Stimulated activated CD4-positive, alpha-beta T cell treated with anti-CD3 and anti-CD28 coated beads, Interleukin-12 subunit alpha, Interleukin-12 subunit beta, amount 100 ng/mL, for 48 hours (primary cell): ENCODE data around the gene CEBPZ.
A peak's percentile ranks its signal among the peaks of the same experiment; 100 is the strongest.

Experiments used
- DNase-seq, 3 donors: peaks; one replicate each; pipeline ENCODE4 v3.0.0-alpha.2; 2020; ENCODE audit warnings: low read depth in 2 of 3, low spot score in 1 of 3

The CEBPZ gene

GRCh38 chr2:37180640-37181039 lies 50.8 kb downstream of the CEBPZ start:
- DNase-seq = no peak

GRCh38 chr2:37180006-37180639 lies 51.3 kb downstream of the CEBPZ start:
- DNase-seq = no peak

- no peak for DNase-seq
These were observed 57.7 kb downstream of the CEBPZ start for GRCh38 chr2:37173741-37174140.

GRCh38 chr2:37171624-37171950 lies 59.8 kb downstream of the CEBPZ start:
- no peak for DNase-seq

GRCh38 chr2:37168217-37168981 lies 63.0 kb downstream of the CEBPZ start:
- peak in 1 of 3 donors; percentile 41 for DNase-seq

- no peak for DNase-seq
These were observed 63.7 kb downstream of the CEBPZ start for GRCh38 chr2:37167636-37168180.

GRCh38 chr2:37164757-37165156 lies 66.6 kb downstream of the CEBPZ start:
- DNase-seq = no peak

GRCh38 chr2:37156857-37157714 lies 74.3 kb downstream of the CEBPZ start, which contains the start of gene EIF2AK2:
TSS of gene EIF2AK2 (minus strand) at chr2:37156980. CDS start at chr2:37147806, 9,174 bp downstream.
- DNase-seq = peak; percentile 64 to 76 (median 67)

- peak in 2 of 3 donors; percentile 23 to 33 for DNase-seq
These were observed 75.1 kb downstream of the CEBPZ start for GRCh38 chr2:37156071-37156856.

- DNase-seq = no peak
These were observed 76.6 kb downstream of the CEBPZ start for GRCh38 chr2:37154785-37155184.

- DNase-seq = no peak
These were observed 78.2 kb downstream of the CEBPZ start for GRCh38 chr2:37153224-37153623.
